IPS-15b (cell line): ENCODE data around the gene OTULIN.

Experiments
- H3K27me3 ChIP-seq: one replicate; pipeline ENCODE4 v1.6.1; 2013; ENCODE audit warnings: low read length; ENCODE audit not compliant: control insufficient read depth, insufficient read depth
- H3K36me3 ChIP-seq: one replicate; pipeline ENCODE4 v1.6.1; 2013; ENCODE audit warnings: low read length; ENCODE audit not compliant: control insufficient read depth, insufficient read depth
- H3K4me1 ChIP-seq: one replicate; pipeline ENCODE4 v1.6.1; 2013; ENCODE audit warnings: mild to moderate bottlenecking, low read length; ENCODE audit not compliant: control insufficient read depth, insufficient read depth
- H3K4me3 ChIP-seq: one replicate; pipeline ENCODE4 v1.5.1; 2013; ENCODE audit warnings: low read depth, low read length
- H3K9ac ChIP-seq: one replicate; pipeline ENCODE4 v1.6.1; 2013; ENCODE audit warnings: low read depth, mild to moderate bottlenecking, low read length
- H3K9me3 ChIP-seq: one replicate; pipeline ENCODE4 v1.6.1; 2013; ENCODE audit warnings: mild to moderate bottlenecking, low read length; ENCODE audit not compliant: control insufficient read depth, insufficient read depth

The OTULIN gene

DNA sequence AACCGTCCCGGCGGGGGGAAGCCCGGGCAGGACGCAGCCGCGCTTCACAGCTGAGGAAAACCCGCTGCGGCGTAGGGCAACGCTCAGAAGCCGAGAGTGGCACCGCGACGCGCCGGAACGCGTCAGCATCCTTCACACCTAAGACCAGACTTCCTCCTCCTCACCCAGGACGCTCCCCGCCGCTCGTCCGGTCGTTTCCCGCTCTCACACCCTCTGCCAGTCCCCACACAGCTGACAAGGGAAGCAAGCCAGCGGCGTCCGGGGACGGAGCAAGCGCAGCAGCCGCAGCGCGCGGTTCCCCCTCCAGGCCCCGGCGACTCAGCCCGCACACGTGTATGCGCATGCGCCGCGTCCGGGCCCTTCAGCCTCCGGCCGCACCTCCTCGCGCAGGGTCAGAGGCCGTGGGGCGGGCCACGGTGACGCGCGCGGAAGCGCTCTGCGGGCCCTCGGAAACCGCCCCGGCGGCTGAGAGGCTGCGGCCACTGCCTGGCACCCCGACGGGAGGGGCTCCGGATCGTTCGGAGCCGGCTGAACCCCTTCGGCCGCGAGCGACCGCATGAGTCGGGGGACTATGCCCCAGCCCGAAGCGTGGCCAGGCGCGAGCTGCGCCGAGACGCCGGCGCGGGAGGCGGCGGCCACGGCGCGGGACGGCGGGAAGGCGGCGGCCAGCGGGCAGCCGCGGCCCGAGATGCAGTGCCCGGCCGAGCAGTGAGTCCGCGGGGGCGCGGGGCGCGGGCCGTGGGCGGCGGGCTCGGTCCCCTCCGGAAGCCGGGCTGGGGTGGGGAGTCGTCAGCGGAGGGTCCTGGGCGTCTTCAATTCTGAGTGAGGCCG lies at the start of gene OTULIN:
Gene OTULIN, plus strand, starts transcription at position 449 of the 831 bp plus-strand sequence. Its CDS starts 108 bp downstream, at position 557.
- peak within 1 kb of the TSS; percentile 66 for H3K9ac ChIP-seq
- peaks cover 2% of the 10 kb centered on the region for H3K4me1 ChIP-seq
- H3K27me3 ChIP-seq, result peaks cover 24% of the 10 kb centered on the region
- no peaks in the 10 kb centered on the region for H3K9me3 ChIP-seq
- no peaks in the 10 kb centered on the region for H3K36me3 ChIP-seq
- peak within 1 kb of the TSS; percentile 82 for H3K4me3 ChIP-seq

DNA sequence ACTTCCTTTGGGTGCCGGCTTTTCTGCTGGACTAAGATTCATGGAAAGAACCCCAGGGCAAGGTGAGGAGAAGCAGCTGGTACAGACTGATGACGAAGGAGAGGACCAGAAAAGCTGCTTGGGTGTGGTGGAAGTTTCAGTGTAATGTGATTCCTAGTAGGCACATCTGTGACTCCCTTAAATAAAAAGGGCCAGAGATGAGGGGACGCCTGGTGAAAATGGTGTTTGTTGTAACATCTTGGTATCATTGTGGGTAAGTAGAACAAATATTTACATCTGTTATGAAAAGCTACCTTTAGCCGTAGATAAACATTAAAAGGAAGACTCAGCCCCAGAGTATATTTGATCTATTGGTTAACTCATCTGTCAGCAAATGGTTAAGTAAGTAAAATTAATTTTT lies 49.2 kb upstream of the OTULIN start:
- no peaks in the 10 kb centered on the region for H3K4me1 ChIP-seq
- no peak overlapping the region for H3K9ac ChIP-seq
- H3K27me3 ChIP-seq, result no peaks in the 10 kb centered on the region
- no peaks in the 10 kb centered on the region for H3K36me3 ChIP-seq
- no peak overlapping the region for H3K4me3 ChIP-seq
- no peaks in the 10 kb centered on the region for H3K9me3 ChIP-seq

DNA sequence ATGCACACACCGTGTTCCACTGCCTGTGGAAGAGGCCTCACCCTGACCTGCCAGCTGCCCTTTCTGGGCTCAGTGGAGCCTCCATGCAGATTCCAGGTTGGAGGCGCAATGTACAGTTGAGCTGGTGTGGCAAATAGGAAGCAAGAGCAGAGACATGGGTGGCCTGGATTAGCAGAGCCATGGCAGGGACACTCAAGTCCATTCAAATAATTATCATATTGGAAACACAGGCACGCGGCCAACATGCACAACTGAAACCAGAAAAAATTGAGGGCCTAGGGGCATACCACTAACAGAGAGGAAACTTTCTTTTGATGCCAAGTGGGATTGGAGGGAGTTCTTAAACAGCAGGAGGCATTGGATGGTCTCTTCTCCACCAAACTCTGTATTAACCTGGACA lies 47.1 kb upstream of the OTULIN start:
- H3K36me3 ChIP-seq, result no peaks in the 10 kb centered on the region
- H3K27me3 ChIP-seq, result no peaks in the 10 kb centered on the region
- H3K9me3 ChIP-seq, result no peaks in the 10 kb centered on the region

DNA sequence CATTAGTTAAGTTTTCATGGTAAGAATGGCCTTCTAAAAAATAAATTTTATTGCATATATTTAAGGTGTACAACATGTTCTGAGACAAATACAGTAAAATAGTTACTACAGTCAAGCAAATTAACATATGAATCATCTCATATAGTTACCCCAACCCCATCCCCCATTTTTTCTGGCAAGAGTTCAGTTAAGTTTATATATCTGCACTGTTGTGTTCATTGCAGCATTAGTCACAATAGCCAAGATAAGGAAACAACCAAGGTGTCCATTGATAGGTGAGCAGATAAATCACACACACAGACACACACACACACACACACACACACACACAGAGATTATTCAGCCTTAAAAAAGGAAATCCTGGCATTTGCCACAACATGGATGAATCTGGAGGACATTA lies 37.2 kb upstream of the OTULIN start:
- Histone ChIP-seq H3K36me3 (no peaks in the 10 kb centered on the region), H3K9me3 (no peaks in the 10 kb centered on the region), H3K9ac (no peak overlapping the region), H3K27me3 (no peaks in the 10 kb centered on the region), H3K4me1 (no peaks in the 10 kb centered on the region), H3K4me3 (no peak overlapping the region)

More for the DNA sequence above, 47.1 kb upstream of the OTULIN start:
- no peaks in the 10 kb centered on the region for H3K4me1 ChIP-seq
- H3K9ac ChIP-seq, result no peak overlapping the region
- no peak overlapping the region for H3K4me3 ChIP-seq

DNA sequence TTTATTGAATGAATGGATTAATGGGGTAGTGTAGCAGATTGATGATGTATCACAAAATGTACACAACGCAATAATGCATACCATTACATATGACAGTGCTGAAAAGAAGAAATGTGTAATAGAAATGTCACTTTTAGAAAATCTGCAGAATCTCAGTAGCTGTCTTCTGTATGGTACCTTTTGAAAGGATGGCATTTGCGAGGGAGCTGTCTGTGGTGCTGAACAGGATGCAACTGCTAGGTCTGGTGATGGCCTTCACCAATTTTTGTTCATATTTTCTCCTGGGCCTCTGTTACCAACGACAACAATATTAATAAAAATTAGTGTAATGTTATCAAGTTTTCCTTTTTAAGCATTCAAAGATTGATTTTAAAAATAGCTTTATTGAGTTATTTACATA lies 36.2 kb upstream of the OTULIN start:
- no peaks in the 10 kb centered on the region for H3K27me3 ChIP-seq
- no peaks in the 10 kb centered on the region for H3K4me1 ChIP-seq
- H3K9me3 ChIP-seq, result no peaks in the 10 kb centered on the region
- H3K9ac ChIP-seq, result no peak overlapping the region
- no peak overlapping the region for H3K4me3 ChIP-seq
- H3K36me3 ChIP-seq, result no peaks in the 10 kb centered on the region

DNA sequence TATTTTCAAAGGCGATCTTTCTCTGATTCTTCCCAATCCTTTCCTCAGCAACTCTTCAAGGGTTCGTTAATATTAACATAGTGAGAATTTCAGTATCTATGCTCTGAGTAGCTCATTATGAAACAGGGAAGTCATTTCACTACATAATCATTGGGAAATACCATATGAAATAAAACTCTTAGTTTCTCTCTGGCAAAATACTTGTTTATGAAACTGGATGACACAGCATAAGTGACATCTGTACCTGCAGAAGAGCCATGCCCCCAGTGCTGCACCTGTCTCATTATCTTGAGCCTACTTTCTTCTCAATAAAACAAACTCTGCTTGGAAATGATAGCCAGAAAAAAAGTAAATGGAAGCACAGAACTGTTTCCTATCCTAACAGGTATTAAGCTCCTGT lies 33.8 kb upstream of the OTULIN start:
- Histone ChIP-seq H3K36me3 (no peaks in the 10 kb centered on the region), H3K4me1 (no peaks in the 10 kb centered on the region), H3K4me3 (no peak overlapping the region), H3K27me3 (no peaks in the 10 kb centered on the region), H3K9ac (no peak overlapping the region), H3K9me3 (no peaks in the 10 kb centered on the region)

DNA sequence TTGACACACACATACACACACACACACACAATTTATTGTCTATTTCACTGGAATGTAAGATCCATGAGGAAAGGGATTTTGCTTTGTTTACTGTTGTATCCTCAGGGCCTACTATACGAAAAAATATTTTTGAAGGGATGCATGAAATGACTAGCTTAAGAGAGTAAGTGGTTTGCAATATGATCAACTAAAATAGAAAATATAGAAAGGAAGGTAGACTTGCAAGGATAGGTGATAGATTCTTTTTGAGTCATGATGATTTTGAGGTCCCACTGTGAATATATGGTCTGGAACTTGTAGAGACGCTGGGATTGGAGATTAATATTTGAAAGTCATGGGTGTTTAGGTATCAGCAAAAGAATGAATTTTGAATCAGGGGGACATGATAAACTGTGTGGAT lies 28.9 kb upstream of the OTULIN start:
- no peaks in the 10 kb centered on the region for H3K36me3 ChIP-seq
- no peak overlapping the region for H3K4me3 ChIP-seq
- no peaks in the 10 kb centered on the region for H3K9me3 ChIP-seq
- no peaks in the 10 kb centered on the region for H3K4me1 ChIP-seq
- H3K9ac ChIP-seq, result no peak overlapping the region
- H3K27me3 ChIP-seq, result no peaks in the 10 kb centered on the region

DNA sequence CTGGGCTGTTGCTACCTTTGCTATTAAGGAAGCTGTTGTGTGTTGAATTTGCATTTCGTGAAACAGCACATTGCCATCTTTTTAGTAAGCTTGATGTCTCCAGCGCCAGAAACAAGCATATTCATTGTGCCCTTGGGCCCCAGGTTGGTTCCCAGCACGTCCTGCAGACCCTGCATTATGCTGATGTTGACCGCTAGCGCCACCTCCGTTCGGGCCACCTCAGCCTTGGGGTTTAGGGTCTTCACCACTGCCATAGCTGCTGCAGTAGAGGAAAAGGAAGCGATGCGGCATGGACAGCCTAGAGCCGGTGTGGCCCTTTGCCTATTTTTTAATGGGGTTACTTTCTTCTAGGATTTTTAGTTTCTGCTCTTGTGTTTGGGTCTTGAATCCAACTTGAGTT lies 23.8 kb upstream of the OTULIN start:
- H3K4me3 ChIP-seq, result no peak overlapping the region
- peaks cover 3% of the 10 kb centered on the region for H3K4me1 ChIP-seq
- H3K9ac ChIP-seq, result no peak overlapping the region
- H3K36me3 ChIP-seq, result no peaks in the 10 kb centered on the region
- no peaks in the 10 kb centered on the region for H3K27me3 ChIP-seq
- no peaks in the 10 kb centered on the region for H3K9me3 ChIP-seq

DNA sequence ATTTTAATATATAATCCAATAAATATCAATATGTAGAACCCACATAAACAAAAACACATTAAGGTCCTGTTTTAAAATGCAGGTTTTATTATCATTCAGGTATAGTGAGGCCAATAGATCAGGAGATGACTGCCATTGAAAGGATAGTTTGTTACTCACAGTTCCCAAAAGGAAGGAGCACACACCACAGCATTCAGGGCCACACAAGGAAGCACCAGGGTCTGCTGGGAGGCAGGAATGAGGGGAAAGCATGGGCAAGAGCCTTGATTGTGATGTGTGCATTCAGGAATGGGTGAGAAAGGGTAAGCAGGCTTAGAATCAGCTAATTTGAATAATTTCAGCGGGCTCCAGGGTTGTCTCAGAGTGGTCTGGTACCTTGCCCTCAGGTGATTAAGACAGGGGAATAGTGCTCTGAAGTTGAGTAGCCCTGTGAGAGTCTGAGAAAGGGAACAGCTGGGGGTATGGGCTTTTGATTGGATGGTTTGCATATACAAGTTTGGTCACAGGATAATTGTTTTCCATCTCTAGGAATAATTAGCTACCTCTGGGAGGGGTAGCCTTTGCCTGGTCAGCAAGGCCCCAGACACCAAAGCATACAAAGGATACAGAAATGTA lies 19.8 kb upstream of the OTULIN start:
- Histone ChIP-seq H3K9me3 (no peaks in the 10 kb centered on the region), H3K27me3 (no peaks in the 10 kb centered on the region), H3K36me3 (no peaks in the 10 kb centered on the region), H3K4me1 (peaks cover 3% of the 10 kb centered on the region), H3K9ac (no peak overlapping the region), H3K4me3 (no peak overlapping the region)

DNA sequence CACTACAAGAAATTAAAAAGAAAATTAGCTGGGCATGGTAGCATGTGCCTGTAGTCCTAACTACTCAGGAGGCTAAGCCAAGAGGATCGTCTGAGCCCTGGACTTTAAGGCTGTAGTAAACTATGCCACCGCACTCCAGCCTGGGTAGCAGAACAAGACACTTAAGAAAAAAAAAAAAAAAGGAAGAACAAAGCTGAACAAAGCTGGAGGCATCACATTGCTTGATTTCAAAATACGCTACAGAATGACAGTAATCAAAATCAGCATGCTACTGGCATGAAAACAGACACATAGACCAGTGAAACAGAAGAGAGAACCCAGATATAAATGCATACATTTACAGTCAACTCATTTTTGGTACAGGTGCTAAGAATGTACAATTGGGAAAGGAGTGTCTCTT lies 14.5 kb upstream of the OTULIN start:
- no peaks in the 10 kb centered on the region for H3K9me3 ChIP-seq
- no peak overlapping the region for H3K9ac ChIP-seq
- H3K4me3 ChIP-seq, result no peak overlapping the region
- no peaks in the 10 kb centered on the region for H3K36me3 ChIP-seq
- no peaks in the 10 kb centered on the region for H3K4me1 ChIP-seq
- H3K27me3 ChIP-seq, result no peaks in the 10 kb centered on the region

DNA sequence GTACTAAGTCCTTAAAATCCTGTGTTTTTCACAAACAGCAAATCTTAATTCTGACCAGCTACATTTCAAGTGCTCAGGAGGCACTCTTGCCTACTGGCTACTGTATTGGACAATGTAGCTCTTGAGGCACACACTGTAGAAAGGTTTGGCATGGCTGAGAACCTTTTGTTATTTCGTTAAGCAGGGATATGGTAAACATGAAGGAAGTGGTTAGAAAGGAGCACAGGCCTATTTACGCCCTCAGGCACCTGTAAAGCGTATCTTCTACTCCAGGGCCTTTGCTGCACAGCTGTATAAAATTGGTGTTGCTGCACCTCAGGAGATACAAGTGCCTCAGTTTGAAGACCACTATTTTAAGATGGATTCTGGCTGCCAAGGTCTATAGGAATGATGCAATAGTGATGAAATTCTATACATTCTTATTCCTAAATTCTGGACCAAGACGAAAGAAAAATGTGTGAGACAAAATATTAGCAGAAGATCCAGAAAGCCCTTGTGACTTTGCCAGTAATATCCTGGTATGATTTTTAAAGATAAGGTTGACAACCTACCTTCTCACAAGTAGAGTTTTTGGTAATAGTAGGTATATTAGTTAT lies 9.3 kb upstream of the OTULIN start:
- H3K4me3 ChIP-seq, result no peak overlapping the region
- H3K9me3 ChIP-seq, result no peaks in the 10 kb centered on the region
- H3K36me3 ChIP-seq, result no peaks in the 10 kb centered on the region
- no peaks in the 10 kb centered on the region for H3K27me3 ChIP-seq
- H3K9ac ChIP-seq, result no peak overlapping the region
- no peaks in the 10 kb centered on the region for H3K4me1 ChIP-seq

DNA sequence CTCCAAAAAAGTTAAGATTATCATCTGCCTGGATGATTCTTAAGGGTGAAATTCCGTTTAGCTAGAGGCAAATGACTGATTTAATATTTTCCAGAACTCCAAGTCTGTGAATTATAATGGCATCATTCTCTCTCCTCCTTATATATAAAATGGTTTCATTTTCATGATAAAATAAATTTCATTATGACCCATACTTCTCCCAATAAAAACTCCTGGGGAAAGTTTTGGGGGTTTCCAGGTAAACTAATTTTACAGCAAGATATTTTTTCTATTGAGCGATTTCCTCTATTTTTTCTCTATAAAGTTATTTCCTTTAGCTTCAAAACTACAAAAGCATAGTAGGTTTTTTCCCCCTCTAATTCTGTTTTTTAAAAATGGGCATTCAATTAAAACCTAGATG lies 7.6 kb upstream of the OTULIN start:
- H3K9ac ChIP-seq, result no peak overlapping the region
- no peaks in the 10 kb centered on the region for H3K4me1 ChIP-seq
- no peak overlapping the region for H3K4me3 ChIP-seq
- H3K9me3 ChIP-seq, result no peaks in the 10 kb centered on the region
- no peaks in the 10 kb centered on the region for H3K36me3 ChIP-seq
- no peaks in the 10 kb centered on the region for H3K27me3 ChIP-seq
